Measurements from ENCODE around the gene MZF1.

- TF ChIP-seq EZH2 (IDR thresholded peaks at IDR 0.05; ENCODE audit: borderline replicate concordance, low read depth, low read length, severe bottlenecking) (no peak), CTCF (IDR thresholded peaks at IDR 0.05; ENCODE audit: borderline replicate concordance, extremely low read depth, low read length, poor library complexity, severe bottlenecking) (no peak)
These were observed 22.6 kb downstream of the MZF1 start for GRCh38 chr19:58550362-58551122.
